Lung (tissue), 12 donors: Measurements from ENCODE around the gene MLN. TPM values are rescaled to one million over a fixed set of nuclear protein-coding genes. Genes with fewer than 3 reads are reported as not detected.

Experiments
- ATAC-seq: fragments of 200-7000 bp; cut with Tn5 transposase; one replicate; pipeline ENCODE4 v1.9.1; 2020; ENCODE audit warnings: moderate number of reproducible peaks; ENCODE audit not compliant: insufficient read depth, low FRiP score
- DNase-seq, 3 donors: peaks; one replicate each; pipeline ENCODE4 v3.0.0-alpha.2; 2013 to 2017
- H3K27ac ChIP-seq, 2 donors: one replicate each; pipeline ENCODE4 v1.5.1; 2013; ENCODE audit warnings: mild to moderate bottlenecking in 2 of 2, moderate library complexity in 2 of 2, control low read depth in 1 of 2, inconsistent platforms in 1 of 2, low read depth in 1 of 2, low read length in 1 of 2
- H3K27me3 ChIP-seq, 3 donors: one replicate each; pipeline ENCODE4 v1.5.1; 2013; ENCODE audit warnings: low read length in 2 of 3; ENCODE audit not compliant: control insufficient read depth in 3 of 3, insufficient read depth in 3 of 3
- H3K36me3 ChIP-seq, 4 donors: one replicate each; pipeline ENCODE4 v1.5.1; 2013; ENCODE audit warnings: low read length in 4 of 4, mild to moderate bottlenecking in 1 of 4, moderate library complexity in 1 of 4; ENCODE audit not compliant: control insufficient read depth in 4 of 4, insufficient read depth in 4 of 4
- H3K4me1 ChIP-seq, 5 donors: one replicate each; pipeline ENCODE4 v1.5.1; 2013; ENCODE audit warnings: low read length in 5 of 5, mild to moderate bottlenecking in 2 of 5, moderate library complexity in 1 of 5; ENCODE audit not compliant: control insufficient read depth in 5 of 5, insufficient read depth in 5 of 5
- H3K4me3 ChIP-seq: one replicate; pipeline ENCODE4 v1.5.1; 2013; ENCODE audit warnings: mild to moderate bottlenecking, control low read depth, moderate library complexity
- H3K9ac ChIP-seq, 2 donors: one replicate each; pipeline ENCODE4 v1.5.1; 2013; ENCODE audit warnings: low read length in 2 of 2, control low read depth in 1 of 2; ENCODE audit not compliant: insufficient read depth in 1 of 2
- H3K9me3 ChIP-seq, 4 donors: one replicate each; pipeline ENCODE4 v1.5.1; 2013; ENCODE audit warnings: low read length in 3 of 4, mild to moderate bottlenecking in 1 of 4, moderate library complexity in 1 of 4; ENCODE audit not compliant: control insufficient read depth in 4 of 4, insufficient read depth in 3 of 4
- WGBS, 2 donors: extraction: QIAGEN DNeasy Blood & Tissue Kit; methylation state at CpG; one replicate each; pipeline ENCODE4 v1.1.7; 2013; 5-methylcytosine and 5-hydroxymethylcytosine counted together
- polyA plus RNA-seq, 2 donors: library from polyadenylated mRNA; stranded (reverse); fragments of 200-250 nt; gene quantifications; one replicate each; pipeline ENCODE4 v1.2.1, GENCODE V29; 2013
- total RNA-seq, 2 donors: library from RNA; depleted of rRNA in 1 of 2; stranded (reverse); fragments of >200 nt in 1 of 2; gene quantifications; one replicate each; pipeline ENCODE4 v1.2.1, GENCODE V29; 2014 to 2021
- TF ChIP-seq, protein P1 (sequence below): IDR thresholded peaks from 2 replicates; pipeline ENCODE4 v1.5.1; 2012; ENCODE audit warnings: mild to moderate bottlenecking; ENCODE audit errors: control extremely low read depth, extremely low read depth
- donor health status: control.
- donor health status: control.
- donor health status: Bipolar disorder and iron deficiency.
- donor health status: healthy.
- donor health status: DM: yes; HTN: yes; CAD: no.

MLN gene
- total and polyA plus RNA-seq, 4 donors, result not detected

DNA sequence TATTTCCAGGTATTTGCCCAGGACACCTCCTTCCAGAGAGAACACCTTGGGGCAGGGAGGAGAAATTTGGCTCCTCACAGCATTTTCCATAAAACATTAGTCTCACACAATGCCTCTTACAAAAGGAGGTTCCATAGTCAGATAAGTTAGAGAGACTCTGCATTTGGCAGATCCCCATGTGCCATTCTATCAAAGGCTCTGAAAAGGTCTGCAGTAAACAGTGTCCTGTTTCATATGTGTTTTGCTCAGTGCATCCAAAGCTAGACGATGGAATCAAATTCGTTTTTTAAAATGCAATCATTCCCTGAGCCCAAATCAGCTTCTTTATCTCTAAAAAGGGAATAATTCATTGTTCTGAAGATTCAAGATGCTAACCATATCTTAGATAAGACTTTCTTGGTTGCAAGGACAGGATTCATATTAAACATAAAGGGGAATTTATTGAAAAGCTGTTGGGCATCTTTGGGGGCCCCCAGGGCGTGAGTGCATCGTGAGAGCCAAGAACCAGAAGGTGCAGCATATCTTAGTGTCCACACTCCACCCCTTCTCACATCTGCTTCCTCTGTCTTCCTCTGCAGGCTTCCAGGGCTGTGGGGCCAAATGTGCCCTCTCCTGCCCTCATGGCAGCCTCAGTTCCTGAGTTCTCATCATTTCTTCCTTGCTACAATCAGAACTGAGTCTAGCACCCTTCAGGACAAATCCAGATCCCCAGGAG lies 41.4 kb upstream of the MLN start:
- Histone ChIP-seq H3K27ac (no peak overlapping the region), H3K4me3 (no peak overlapping the region), H3K27me3 (no peaks in the 10 kb centered on the region), H3K4me1 (peaks cover 0 to 6% (median 3%) of the 10 kb centered on the region in 5 donors), H3K9me3 (no peaks in the 10 kb centered on the region), H3K36me3 (no peaks in the 10 kb centered on the region), H3K9ac (no peak overlapping the region)
- TF ChIP-seq, protein P1, sequence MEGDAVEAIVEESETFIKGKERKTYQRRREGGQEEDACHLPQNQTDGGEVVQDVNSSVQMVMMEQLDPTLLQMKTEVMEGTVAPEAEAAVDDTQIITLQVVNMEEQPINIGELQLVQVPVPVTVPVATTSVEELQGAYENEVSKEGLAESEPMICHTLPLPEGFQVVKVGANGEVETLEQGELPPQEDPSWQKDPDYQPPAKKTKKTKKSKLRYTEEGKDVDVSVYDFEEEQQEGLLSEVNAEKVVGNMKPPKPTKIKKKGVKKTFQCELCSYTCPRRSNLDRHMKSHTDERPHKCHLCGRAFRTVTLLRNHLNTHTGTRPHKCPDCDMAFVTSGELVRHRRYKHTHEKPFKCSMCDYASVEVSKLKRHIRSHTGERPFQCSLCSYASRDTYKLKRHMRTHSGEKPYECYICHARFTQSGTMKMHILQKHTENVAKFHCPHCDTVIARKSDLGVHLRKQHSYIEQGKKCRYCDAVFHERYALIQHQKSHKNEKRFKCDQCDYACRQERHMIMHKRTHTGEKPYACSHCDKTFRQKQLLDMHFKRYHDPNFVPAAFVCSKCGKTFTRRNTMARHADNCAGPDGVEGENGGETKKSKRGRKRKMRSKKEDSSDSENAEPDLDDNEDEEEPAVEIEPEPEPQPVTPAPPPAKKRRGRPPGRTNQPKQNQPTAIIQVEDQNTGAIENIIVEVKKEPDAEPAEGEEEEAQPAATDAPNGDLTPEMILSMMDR, result no peak
- 49 to 64% methylated on average over 4 of the region's 4 CpGs for WGBS, 2 donors
- ATAC-seq (no peak), DNase-seq (no peak)

DNA sequence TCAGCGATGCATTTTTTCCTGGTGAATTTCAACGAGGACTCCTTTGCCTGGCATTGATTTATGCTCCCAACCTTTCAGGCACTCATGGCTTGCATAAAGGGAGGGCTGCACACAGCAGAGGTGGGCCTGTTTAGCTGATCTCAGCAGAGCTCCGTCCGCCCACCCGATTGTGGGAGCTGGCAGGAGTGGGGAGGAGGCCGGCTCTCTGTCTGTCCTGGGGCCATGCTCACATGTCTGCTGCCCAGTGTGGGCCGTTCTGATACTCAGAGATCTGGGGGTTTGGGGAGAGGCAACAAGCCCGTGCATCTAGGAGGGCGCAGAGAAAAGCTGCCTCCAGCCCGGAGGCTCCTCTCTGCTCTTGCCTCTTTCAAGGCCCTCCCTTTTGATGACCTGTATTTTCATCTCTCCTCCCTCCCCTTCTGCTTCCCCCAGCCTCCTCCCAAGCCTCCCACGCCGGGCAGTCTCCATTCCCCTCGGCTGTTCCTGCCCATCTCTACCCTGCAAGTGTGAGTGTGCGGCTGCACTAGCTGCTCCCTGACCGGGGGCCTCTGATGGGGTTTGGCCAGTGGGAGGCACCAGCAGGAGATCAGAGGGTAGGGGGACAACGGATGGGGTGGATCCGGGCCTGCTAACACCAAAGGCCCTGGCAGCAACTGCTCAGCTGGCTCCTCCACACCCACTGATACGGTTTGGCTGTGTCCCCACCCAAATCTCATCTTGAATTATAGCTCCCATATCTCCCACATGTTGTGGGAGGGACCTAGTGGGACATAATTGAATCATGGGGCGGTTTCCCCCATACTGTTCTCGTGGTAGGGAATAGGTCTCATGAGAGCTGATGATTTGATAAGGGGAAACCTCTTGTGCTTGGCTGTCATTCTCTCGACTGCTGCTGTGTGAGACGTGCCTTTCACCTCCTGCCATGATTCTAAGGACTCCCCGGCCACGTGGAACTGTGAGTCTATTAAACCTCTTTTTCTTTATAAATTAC lies 39.6 kb upstream of the MLN start:
- Histone ChIP-seq H3K4me1 (peaks cover 0 to 20% (median 8%) of the 10 kb centered on the region in 5 donors), H3K36me3 (no peaks in the 10 kb centered on the region), H3K9me3 (no peaks in the 10 kb centered on the region), H3K4me3 (no peak overlapping the region), H3K27me3 (no peaks in the 10 kb centered on the region), H3K27ac (no peak overlapping the region), H3K9ac (no peak overlapping the region)
- DNase-seq (no peak), ATAC-seq (no peak)
- WGBS, 2 donors, result 74 to 80% methylated on average over 24 of the region's 24 CpGs
- TF ChIP-seq, protein P1, result no peak

DNA sequence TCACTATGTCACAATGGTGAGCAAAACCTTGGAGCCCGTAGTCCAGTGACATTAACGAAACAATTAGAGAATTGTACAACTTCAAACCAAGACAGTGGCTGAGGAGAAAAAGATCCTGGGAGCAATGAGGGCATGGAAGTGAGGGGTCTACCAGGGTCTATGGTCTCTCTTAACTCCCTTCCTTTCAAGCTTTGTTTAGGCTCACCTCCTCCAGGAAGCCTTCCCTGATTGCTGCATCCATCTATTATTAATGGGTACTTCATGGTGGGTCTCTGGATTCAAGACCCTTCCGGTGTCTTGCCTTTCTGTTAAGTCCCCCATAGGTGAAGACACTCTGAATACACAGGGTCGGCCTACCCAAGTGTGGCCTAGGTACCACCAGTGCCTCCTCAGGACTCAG lies 38.1 kb upstream of the MLN start:
- ATAC-seq (no peak), DNase-seq (no peak)
- Histone ChIP-seq H3K36me3 (no peaks in the 10 kb centered on the region), H3K4me1 (peaks cover 0 to 29% (median 8%) of the 10 kb centered on the region in 5 donors), H3K27me3 (no peaks in the 10 kb centered on the region), H3K4me3 (no peak overlapping the region), H3K27ac (no peak overlapping the region), H3K9me3 (peaks cover 0 to 5% (median 2%) of the 10 kb centered on the region in 4 donors), H3K9ac (no peak overlapping the region)
- WGBS, 2 donors, result 97 to 99% methylated on average over 4 of the region's 4 CpGs
- TF ChIP-seq, protein P1, result no peak
